Measurements from ENCODE around the gene KRTAP10-5.
"Not testable (repeated sequence)": the region's sequence is repeated elsewhere in the genome, so short reads cannot be mapped to it uniquely, and the experiment has no call there.

KRTAP10-5 gene

GRCh38 chr21:44550285-44550684, 30.1 kb downstream of the KRTAP10-5 start:
- not testable (repeated sequence) for DNase-seq

DNA sequence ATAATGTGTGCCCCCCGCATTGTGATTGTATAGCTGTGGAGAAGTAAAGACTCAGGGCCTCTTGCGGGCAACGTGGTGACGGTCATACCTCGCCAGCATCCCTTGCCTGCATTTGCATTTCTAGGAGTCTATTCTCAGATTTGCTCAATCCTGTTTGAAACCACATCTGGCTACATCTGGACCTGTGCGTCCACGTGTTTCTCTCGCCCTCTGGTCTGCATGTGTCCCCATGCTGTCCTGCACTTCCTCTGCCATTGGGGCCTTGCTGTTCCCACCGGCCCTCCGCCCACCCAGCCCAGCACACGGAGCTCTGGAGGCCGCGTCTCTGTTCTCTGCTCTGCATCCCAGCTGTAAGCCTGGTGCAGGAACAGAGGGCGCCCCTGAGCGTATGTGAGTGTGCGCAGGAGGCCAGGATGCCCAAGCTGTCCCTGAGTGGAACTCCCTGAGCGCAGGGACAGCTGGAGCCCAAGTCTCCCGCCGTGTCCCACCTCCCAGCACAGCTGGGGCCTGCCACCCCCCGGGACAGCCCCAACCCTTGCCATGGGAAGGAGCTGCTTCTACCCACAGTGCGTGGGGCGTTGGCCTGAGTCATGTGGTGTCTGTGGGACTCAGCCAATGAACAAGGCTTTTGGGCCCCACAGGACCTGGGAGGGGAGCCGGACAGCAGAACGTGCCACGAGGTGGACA, 30.7 kb downstream of the KRTAP10-5 start:
- DNase-seq: no peak

DNA sequence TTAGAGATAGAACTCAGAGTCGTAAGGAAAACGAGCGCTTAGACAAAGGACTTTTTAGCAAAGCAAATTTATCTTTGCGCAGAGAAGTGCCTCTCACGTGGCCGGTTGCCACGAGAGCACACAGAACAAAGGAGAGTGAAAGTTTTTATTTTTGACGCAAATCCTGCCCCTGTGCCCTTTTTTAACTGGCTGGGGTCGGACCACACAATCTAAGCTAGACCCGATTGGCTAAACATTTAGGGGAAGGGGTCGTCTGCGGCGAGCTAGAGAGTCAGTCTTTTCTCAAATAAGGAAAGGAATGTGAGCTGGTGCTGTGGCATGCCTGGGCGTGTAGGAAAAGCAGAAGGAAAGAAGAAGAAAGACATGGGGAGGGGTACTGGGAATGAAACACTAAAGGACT, 31.5 kb downstream of the KRTAP10-5 start:
- no peak for DNase-seq

DNA sequence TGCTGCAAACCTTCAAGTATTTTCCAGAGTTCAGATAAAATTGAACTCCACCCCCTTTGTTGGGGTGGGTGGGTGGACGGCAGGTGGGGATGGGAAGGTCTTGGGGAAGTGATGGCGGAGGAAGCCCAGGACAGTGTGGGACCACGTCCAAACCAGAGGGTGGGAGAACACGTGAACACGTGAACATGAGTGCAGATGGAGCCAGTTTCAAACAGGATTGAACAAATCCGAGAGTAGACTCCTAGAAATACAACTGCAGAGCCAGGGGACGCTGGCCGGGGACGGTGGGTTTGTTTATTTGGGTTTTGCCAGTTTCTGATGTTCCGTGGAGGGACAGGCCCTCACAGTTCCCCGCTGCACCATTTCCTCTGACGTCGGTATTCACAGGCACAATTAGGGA, 32.0 kb downstream of the KRTAP10-5 start:
- DNase-seq: no peak

DNA sequence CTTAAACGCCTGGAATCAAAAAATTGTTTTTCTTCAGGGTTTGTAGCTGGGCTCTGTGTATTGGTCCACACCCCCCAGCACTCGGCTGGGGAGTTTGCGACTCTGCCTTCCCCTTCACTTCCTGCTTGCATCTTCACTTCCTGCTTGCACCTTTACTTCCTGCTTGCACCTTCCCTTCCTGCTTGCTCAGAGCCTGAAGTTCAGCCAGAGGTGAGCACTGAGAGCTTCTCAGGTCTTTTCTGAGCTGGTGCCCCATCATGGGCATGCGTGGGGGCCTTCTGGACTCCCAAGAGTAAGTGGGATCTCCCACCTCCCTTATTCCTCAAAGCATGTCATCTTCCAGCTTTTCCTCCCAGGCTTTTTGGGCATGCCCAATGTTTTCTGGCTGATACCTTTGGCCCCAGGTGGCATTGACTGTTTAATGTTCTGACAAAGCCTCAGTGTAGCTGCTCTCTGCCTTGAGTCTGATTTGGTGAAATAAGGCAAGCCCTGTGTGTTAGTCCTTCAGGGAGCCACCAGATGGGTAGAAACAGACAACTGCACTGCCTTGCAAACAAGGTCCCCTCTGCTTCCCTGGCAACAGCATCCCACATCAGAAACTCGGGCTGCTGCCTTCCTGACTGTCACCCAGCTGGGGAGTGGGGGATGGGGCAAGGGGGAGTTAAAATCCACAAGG, 32.6 kb downstream of the KRTAP10-5 start:
- DNase-seq: no peak

DNA sequence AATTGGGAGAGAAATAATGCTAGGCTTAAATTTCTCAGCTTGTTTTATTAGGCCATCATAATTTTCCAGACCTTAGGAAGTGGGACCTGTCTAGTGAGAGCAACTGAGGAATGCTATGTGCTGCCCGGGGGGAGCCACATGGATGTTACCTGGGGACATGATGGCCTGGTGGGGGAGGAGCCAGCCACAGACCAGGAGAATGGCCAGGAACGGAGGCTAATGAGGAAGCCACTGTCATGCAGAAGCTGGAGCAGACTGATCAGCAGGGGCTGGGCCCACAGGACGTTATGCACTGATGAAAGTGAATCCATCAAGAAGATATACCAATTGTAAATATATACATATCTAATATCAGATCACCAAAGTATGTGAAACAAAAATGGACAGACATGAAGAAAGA, 35.8 kb downstream of the KRTAP10-5 start:
- no peak for DNase-seq

- DNase-seq: no peak
These were observed 37.7 kb downstream of the KRTAP10-5 start for GRCh38 chr21:44542716-44543115.

DNA sequence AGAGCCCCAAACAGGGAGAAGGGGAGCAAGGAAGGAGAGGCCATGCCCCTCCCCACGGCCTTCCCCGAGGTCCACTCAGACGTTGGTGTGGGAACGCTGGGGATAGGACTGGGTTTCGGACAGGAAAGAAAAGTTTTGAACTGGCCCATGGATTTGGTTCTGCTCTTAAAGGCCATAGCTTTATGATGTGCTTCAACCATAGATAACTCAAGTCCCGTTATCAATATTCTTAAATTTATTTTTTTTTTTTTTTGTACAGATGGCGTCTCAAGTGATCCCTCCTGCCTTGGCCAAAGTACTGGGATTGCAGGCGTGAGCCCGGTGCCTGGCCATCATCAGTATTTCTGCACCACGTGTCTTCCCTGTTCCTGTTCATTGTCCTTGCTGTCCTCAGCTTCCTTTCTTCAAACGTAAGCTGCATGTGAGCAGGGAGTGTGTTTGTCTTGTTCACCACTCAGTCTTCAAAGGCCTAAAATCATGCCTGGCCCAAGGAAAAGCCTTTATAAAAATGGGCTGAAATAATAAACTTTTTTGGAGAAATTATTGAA, 39.6 kb downstream of the KRTAP10-5 start:
- no peak for DNase-seq

DNA sequence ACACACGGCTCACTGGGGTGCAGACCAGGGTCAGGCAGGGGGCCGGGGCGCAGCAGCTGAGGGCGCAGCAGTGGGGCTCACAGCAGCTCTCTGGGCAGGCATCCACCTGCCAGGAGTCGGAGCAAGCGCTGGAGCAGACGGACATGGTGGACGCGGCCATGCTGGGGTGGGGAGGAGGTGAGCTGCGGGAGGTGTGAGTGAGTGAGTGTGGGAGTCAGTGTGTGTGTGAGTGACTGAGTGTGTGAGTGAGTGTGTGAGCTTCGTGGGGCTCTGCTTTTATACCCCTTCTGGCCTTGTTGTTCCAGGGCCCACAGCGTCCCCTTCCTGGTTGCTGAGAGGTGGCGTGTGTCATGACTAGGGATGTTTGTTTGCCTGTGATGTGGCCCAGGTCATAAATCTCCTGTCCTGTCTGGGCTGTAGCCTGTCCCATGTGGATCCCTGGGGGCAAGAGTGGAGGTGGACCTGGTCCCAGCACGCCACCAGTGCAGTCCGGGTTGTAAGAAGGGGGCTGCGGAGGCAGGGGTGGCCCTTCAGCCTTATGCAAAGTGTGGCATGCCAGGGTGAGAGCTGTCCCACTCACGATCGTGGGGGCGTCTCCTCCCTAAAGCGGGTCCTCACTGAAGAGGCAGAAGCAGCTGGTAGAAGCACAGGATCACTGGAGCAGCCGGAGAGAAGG, 40.3 kb downstream of the KRTAP10-5 start, which contains the start of gene KRTAP10-1:
TSS of gene KRTAP10-1 (minus strand) at position 205 of the 676 bp plus-strand sequence. CDS start at position 160, 45 bp downstream.
- no peak for DNase-seq

DNA sequence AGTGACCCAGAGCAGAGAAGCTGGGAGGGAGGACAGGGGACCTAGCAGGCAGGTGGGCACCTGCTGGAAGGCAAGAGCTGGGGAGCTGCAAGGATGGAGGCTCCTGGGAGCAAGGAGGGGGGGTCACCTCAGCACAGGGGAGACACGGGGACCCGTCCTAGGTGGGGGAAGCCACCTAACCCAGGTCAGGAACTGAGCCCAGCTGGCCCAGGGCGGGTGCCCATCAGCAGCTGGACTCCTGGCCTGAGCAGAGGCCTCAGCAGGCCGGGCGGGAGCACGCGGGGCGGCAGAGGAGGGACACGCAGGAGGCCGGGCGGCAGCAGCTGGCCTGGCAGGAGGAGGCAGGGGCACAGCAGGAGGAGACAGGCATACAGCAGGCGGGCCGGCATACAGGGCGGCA, 41.4 kb downstream of the KRTAP10-5 start:
- no peak for DNase-seq

DNA sequence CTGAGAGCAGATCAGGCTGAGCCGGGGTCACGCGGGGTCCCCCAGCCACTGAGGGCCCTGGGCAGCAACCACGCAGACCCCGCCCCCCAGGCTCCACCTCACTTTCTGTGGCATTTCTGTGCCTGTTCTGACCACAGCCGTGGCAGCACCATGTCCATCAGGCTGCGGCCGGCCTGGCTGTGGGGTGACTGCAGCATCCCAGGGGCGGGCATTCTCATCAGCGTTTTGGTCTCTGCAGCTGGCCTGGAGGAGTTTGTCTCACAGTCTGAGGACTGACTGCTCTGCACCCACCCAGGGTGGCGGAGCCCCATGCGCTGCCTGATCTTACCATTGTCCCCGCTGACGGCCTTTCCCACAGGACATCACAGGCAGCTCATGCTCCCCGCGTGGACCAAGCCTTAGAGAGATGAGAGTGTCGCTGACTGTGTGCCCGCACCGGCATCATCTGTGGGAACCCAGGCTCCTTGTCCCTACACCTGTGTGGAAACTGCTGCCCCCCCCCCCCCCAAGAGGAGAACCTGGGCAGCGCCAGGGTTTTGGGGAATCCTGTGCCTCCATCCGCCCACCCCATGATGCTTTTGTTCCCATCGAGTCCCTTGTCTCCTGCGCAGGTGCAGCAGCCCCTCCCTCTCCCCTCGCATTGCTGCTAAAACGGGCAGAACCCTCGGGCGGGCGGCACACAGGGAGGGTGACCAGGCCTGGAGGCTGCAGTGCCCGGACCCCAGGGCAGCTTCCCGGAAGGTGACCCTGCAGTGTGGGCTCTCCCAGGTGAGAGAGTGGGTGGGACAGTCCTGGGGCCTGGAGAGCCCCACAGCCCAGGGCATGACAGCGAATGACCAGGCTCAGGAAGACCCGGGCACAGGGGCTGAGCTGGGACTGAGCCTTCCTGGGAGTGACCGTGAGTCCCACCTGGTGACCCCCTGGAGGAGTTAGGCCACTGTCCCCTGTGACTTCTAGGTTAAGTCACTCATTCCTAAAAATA, 42.2 kb downstream of the KRTAP10-5 start:
- no peak for DNase-seq

GRCh38 chr21:44535963-44536362, 44.4 kb downstream of the KRTAP10-5 start:
- DNase-seq: no peak

- no peak for DNase-seq
These were observed 45.7 kb downstream of the KRTAP10-5 start for GRCh38 chr21:44534688-44535087.

DNA sequence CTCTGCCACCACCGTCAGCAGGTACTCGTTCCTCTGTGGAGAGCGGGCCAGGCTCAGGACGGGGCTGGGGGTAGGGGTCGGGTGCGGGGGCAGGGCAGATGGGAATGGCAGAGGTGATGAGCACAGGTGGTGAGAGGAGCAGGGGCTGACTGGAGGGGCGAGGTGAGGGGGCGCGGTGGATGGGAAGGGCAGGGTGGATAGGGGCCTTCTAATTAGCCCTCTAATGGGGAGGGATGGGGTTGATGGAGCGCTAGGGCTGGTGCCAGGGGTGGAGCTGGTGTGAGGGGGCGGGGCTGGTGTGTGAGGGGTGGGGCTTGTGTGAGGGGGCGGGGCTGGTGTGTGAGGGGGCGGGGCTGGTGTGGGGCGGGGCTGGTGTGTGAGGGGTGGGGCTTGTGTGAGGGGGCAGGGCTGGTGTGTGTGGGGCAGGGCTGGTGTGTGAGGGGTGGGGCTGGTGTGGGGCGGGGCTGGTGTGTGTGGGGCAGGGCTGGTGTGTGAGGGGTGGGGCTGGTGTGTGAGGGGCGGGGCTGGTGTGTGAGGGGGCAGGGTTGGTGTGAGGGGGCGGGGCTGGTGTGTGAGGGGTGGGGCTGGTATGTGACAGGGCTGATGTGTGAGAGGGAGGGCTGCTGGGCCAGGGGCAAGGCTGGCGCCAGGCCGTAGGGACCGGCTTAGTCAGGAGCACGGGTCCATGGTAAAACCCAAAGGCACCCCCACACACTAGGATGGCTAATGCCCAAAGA, 46.3 kb downstream of the KRTAP10-5 start:
- DNase-seq: no peak

DNA sequence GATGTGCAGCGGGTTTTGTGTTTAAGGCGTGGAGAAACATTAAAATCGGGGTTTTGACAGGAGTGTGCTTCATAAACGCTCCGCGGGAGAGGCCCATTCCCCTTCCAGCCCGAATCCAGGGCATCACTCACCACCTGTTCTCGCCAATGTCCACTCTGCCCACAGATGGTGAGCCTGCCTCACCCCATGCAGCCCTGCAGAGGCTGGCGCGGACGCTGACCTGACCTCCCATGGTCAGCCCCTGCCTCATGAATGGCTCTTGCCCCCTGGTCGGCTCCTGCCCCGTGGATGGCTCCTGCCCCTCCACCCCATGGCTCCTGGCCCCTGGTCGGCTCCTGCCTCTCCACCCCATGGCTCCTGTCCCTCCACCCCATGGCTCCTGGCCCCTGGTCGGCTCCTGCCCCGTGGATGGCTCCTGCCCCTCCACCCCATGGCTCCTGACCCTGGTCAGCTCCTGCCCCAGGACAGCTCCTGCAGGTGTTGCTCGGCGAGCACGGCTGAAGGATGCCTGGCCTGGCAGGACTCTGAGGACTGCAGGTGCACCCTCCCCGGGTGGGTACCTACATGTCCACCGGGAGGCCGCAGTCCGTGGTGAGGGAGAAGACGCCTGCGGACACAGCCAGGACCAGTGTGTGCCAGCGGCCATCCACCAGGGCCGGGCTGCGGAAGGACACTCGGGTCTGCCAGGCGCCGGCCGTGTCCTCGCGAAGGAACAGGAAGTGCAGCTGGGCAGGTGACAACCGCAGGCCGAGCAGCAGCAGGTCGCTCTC, 47.1 kb downstream of the KRTAP10-5 start:
- no peak for DNase-seq

DNA sequence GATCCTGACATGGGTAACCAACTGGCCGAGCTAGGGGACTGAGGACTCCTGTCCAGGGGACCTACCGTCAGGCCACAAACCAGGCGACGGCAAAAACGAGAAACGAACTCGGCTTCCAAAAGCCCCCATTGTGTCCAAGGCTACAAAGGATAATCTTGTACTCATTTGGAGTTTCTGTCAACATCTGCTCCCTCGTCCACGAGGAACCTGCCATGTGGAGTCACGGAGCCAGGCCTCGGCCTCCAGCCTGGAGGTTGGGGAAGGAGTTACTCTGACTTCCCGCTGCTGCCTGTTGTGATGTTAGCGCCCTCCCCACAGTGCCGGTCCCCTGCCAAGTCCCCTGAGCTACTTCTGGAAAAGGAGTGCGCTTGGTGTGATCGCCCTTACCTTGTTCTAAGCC, 47.7 kb downstream of the KRTAP10-5 start:
- no peak for DNase-seq

- no peak for DNase-seq
These were observed 48.5 kb downstream of the KRTAP10-5 start for GRCh38 chr21:44531606-44532564.

All from anterior cingulate cortex (tissue), 58 donors.